GM12801 (cell line): Measurements from ENCODE around the gene ABLIM2.

Experiments
- TF ChIP-seq, protein P1 (sequence below): IDR thresholded peaks from one replicate; pipeline ENCODE4 v1.5.1; 2011; ENCODE audit warnings: control low read depth; ENCODE audit not compliant: insufficient read length; ENCODE audit errors: extremely low read depth

The ABLIM2 gene

DNA sequence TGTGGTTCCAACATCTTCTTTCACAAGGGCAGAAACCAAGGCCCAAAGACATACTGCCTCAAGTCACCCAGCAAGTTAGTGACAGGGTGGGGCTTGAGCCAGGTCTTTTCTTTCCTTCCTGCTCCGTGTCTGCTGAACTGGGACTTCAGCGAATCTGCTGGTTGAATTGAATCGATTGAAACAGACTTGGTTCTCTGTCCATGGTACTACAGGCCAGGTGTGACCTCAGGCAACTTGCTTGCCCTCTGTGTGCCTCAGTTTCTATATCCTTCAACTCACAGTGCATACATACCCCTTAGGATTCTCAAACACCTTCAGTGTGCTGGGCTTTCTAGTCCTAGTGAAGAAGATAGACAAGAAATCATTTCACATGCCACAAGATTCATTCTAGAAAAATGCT, 2.0 kb upstream of the ABLIM2 start:
- TF ChIP-seq, protein P1, sequence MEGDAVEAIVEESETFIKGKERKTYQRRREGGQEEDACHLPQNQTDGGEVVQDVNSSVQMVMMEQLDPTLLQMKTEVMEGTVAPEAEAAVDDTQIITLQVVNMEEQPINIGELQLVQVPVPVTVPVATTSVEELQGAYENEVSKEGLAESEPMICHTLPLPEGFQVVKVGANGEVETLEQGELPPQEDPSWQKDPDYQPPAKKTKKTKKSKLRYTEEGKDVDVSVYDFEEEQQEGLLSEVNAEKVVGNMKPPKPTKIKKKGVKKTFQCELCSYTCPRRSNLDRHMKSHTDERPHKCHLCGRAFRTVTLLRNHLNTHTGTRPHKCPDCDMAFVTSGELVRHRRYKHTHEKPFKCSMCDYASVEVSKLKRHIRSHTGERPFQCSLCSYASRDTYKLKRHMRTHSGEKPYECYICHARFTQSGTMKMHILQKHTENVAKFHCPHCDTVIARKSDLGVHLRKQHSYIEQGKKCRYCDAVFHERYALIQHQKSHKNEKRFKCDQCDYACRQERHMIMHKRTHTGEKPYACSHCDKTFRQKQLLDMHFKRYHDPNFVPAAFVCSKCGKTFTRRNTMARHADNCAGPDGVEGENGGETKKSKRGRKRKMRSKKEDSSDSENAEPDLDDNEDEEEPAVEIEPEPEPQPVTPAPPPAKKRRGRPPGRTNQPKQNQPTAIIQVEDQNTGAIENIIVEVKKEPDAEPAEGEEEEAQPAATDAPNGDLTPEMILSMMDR, result no peak

DNA sequence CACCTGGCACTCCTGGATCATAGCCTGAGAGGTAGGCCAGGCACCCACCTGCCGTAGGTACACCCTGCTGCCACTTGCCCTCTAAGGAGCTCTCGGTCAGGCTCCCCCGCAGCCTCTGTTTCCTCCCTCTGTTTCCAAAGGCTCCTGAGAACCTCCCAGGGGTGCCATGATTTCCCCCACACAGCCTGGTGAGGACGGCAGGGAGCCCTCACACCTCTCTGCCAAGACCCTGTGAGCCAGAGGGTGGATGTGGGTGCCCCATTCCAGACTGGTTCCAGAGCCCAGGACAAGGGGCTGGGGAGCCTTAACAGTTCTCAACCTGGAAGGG, 1.6 kb upstream of the ABLIM2 start:
- TF ChIP-seq, protein P1, result no peak

DNA sequence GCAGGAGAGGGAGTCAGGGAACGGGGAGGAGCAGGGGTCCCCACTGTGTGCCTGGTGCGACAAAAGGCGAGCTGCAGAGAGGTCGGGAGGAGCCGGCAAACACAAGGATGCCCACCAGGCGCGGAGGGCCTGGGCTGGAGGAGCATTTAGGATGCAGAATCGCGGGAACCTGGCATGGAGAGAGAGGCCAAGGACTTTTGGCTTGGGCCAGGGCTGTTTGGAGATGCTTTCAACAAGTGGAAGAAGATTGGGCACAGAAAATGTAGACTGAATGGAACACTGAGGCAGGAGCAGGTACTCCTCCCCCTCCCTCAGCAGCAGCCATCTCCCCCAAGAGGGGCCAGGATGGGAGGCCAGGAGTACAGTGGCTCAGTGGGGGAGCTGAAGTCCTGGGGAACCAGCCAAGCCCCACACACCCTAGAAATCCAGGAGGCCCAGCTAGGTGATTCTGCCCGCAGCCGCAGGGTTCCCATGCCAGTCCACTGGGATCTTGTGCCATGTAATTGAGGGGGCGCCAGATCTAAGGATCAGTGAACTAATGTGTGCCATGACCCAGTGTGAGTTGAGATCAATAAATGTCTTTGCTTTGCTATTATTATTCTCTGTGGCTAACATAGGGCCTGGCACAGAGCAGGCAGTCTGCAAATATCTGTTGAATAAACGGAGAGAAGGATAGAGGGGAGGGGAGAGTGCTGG, 1.1 kb upstream of the ABLIM2 start:
- TF ChIP-seq, protein P1, result no peak

DNA sequence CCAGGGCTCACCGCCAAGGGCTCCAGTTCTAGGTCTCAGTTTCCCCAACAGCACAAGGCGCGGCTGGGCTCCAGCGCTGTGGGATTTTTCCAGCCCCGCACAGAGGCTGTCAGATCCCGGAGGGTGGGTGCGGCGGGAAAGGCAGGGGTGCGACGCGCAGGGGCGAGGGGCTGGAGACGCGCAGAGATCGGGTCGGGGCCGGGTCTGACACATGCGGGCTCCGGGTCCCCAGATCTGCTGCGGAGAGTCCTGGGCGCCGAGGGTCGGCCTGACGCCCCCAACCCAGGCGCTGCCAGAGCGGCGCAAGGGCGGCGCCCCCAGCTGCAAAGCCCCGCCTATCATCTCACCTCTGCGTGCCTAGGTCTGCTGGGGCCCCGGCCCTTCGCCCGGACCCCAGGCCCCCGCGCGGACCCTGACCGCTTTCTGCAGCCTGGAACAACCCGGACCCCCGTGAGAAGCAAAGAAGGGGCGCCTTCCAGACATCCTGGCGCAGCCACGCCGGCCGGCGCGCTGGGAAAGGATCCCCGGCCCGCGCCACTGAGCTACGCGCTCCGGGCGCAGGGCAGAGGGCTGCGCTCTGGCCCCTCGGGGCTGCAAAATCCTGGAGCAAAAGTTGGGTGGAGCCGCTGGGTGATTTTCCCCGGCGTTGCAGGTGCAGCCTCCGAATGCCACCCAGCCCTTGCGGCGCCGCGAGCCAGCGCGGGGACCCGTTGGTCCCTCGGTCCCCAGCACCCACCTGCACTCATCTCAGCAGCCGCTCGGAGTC, 486 bp downstream of the ABLIM2 start:
- TF ChIP-seq, protein P1, result no peak

DNA sequence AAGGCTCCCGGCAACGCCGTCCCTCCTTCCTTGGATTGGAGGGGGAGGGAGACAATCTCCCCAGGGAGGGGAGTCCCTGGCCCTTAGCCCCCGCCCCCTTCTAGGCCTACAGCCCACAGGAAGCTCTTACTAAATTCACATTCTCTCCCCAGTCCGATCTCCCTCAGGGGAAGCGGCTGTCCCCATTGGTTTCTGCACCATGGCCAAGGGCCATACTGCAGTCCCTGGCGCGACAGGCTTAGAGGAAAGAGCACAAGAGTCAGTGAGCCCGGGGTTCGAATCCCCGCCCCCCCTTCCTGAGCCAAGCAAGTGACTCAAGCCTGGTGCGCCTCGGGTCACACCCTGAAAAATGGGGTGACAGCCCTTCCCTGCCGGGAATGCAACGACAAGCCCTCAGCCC, 1.1 kb downstream of the ABLIM2 start:
- TF ChIP-seq, protein P1, result no peak

DNA sequence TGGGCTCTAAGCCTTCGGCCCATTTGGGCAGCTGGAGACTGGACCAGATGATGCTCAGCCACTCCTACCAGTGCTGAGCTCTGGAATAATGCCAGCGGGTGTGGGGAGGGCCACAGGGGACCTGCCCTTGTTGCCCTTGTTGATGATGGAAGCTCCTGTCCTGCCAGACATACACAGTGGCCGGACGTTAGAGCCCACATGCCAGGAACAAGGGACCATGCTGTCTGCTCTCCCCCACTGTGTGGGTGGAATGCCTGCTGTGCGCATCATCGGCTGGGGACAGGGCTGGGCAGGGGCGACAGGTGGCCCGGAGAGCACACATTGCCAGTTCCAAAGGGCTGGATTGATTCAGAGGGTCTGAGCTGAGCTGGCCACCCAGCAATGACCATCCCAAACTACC, 2.0 kb downstream of the ABLIM2 start:
- TF ChIP-seq, protein P1, result no peak

DNA sequence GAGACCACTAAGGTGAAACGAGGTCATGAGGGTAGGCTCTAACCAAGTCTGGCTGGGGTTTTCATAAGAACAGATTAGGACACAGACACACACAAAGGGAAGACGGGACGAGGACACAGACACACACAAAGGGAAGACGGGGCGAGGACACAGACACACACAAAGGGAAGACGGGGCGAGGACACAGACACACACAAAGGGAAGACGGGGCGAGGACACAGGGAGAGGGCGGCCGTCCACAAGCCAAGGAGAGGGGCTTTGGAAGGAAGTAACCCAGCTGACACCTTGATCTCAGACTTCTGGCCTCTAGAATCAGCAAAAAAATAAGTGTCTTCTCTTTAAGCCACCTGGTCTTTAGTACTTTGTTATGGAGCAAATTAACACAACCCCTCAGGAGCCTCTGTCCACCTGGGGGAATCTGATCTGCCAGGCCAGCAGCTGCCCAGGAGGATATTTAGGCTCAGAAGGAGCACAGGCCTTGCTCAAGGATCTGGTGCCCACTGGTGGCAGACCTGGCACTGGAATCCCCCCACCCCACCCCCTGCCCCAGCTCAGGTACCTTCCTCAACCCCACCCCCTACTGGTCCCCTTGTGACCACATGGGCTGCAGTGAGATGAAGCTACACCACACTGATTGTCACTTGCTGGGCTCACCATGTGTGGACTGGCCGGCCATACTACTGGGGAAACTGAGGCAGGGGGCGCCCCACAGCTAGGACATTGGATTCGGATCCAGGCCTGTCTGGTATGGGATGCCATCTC, 2.8 kb downstream of the ABLIM2 start:
- TF ChIP-seq, protein P1, result no peak
